Vagina (tissue), 2 donors: ENCODE results near the gene FBRSL1. TPM values are rescaled to one million over a fixed set of nuclear protein-coding genes. Genes with fewer than 3 reads are reported as not detected.

Source experiments
- DNase-seq, 2 donors: peaks; one replicate each; pipeline ENCODE4 v3.0.0-alpha.2; 2017; ENCODE audit errors: extremely low spot score in 2 of 2
- H3K27ac ChIP-seq: fragments of 200-600 bp; sonication (generic); one replicate; pipeline ENCODE4 v1.5.1; 2019
- H3K27me3 ChIP-seq: fragments of 200-600 bp; sonication (generic); one replicate; pipeline ENCODE4 v1.5.1; 2019
- H3K36me3 ChIP-seq, 2 donors: fragments of 200-600 bp; sonication (generic); one replicate each; pipeline ENCODE4 v1.5.1; 2017 to 2019
- H3K4me1 ChIP-seq: fragments of 200-600 bp; sonication (generic); one replicate; pipeline ENCODE4 v1.5.1; 2019
- H3K4me3 ChIP-seq, 2 donors: fragments of 200-600 bp; sonication (generic); 1 replicate in 1 of 2; 2 replicates in 1 of 2; pipeline ENCODE4 v1.5.1; 2016 to 2019
- H3K9me3 ChIP-seq: fragments of 200-600 bp; sonication (generic); one replicate; pipeline ENCODE4 v1.5.1; 2019
- CTCF ChIP-seq, 3 experiments: fragments of 450-650 bp in 2 of 3; fragments of 200-600 bp in 1 of 3; sonication (generic) in 1 of 3; IDR thresholded peaks; one replicate each; pipeline ENCODE4 v1.5.1; 2017 to 2019; ENCODE audit warnings: antibody characterized with exemption in 3 of 3, mild to moderate bottlenecking in 2 of 3, moderate library complexity in 2 of 3
- POLR2A ChIP-seq, 2 donors: fragments of 450-650 bp; IDR thresholded peaks; one replicate each; pipeline ENCODE4 v1.6.1; 2017; ENCODE audit warnings: antibody characterized with exemption in 2 of 2, mild to moderate bottlenecking in 2 of 2, moderate library complexity in 2 of 2
- POLR2AphosphoS5 ChIP-seq, 2 donors: sonication (generic); formaldehyde crosslinking; IDR thresholded peaks; one replicate each; pipeline ENCODE4 v1.9.0; 2017; ENCODE audit warnings: antibody characterized with exemption in 2 of 2, mild to moderate bottlenecking in 2 of 2, low read depth in 1 of 2; ENCODE audit not compliant: insufficient read depth in 1 of 2
- intact Hi-C: fragments of 100-400 bp; cut with DNase I; formaldehyde crosslinking; loops from one replicate; pipeline ENCODE4 v1.15.1; 2023
- total RNA-seq: library from RNA; depleted of rRNA; stranded (reverse); fragments of >200 nt; gene quantifications from one replicate; pipeline ENCODE4 v1.2.3, GENCODE V29; 2016

Gene FBRSL1
- total RNA-seq, 1 donor from 2014 or later: 11.0 TPM

GRCh38 chr12:132555686-132556085 is 65.7 kb downstream of the FBRSL1 start:
- no peak overlapping the region for H3K27ac ChIP-seq
- DNase-seq: no peak
- intact Hi-C loops: no loop called here
- H3K27me3 ChIP-seq: no peaks in the 10 kb centered on the region
- peaks cover 12% of the 10 kb centered on the region for H3K4me1 ChIP-seq
- no peak for TF ChIP-seq POLR2AphosphoS5 (IDR thresholded peaks at IDR 0.05; ENCODE audit: insufficient read depth in 1 of 2, low read depth in 1 of 2)
- no peak for TF ChIP-seq POLR2A (IDR thresholded peaks at IDR 0.05)
- no peak for TF ChIP-seq CTCF (IDR thresholded peaks at IDR 0.05)
- no peaks in the 10 kb centered on the region for H3K9me3 ChIP-seq
- H3K4me3 ChIP-seq: no peak overlapping the region
- no peaks in the 10 kb centered on the region for H3K36me3 ChIP-seq

- no peak for DNase-seq
- no peaks in the 10 kb centered on the region for H3K27me3 ChIP-seq
- H3K4me3 ChIP-seq: no peak overlapping the region
- H3K36me3 ChIP-seq: no peaks in the 10 kb centered on the region
- no peaks in the 10 kb centered on the region for H3K9me3 ChIP-seq
- intact Hi-C loops: no loop called here
- H3K4me1 ChIP-seq: peaks cover 17% of the 10 kb centered on the region
- no peak for TF ChIP-seq POLR2AphosphoS5 (IDR thresholded peaks at IDR 0.05; ENCODE audit: insufficient read depth in 1 of 2, low read depth in 1 of 2)
- TF ChIP-seq POLR2A (IDR thresholded peaks at IDR 0.05): no peak
- no peak for TF ChIP-seq CTCF (IDR thresholded peaks at IDR 0.05)
- H3K27ac ChIP-seq: no peak overlapping the region
Observed at GRCh38 chr12:132556216-132556615, 66.3 kb downstream of the FBRSL1 start.

GRCh38 chr12:132556801-132557200 is 66.8 kb downstream of the FBRSL1 start:
- no peaks in the 10 kb centered on the region for H3K9me3 ChIP-seq
- H3K4me3 ChIP-seq: no peak overlapping the region
- intact Hi-C loops: no loop called here
- peaks cover 23% of the 10 kb centered on the region for H3K4me1 ChIP-seq
- no peak overlapping the region for H3K27ac ChIP-seq
- H3K36me3 ChIP-seq: no peaks in the 10 kb centered on the region
- no peak for DNase-seq
- no peaks in the 10 kb centered on the region for H3K27me3 ChIP-seq
- TF ChIP-seq POLR2A (IDR thresholded peaks at IDR 0.05) (no peak), CTCF (IDR thresholded peaks at IDR 0.05) (no peak), POLR2AphosphoS5 (IDR thresholded peaks at IDR 0.05; ENCODE audit: insufficient read depth in 1 of 2, low read depth in 1 of 2) (no peak)

- H3K27ac ChIP-seq: no peak overlapping the region
- H3K27me3 ChIP-seq: no peaks in the 10 kb centered on the region
- intact Hi-C loops: no loop called here
Observed at GRCh38 chr12:132557291-132558015, 67.5 kb downstream of the FBRSL1 start.

More at GRCh38 chr12:132557291-132558015, 67.5 kb downstream of the FBRSL1 start:
- no peaks in the 10 kb centered on the region for H3K36me3 ChIP-seq
- H3K4me1 ChIP-seq: peaks cover 28% of the 10 kb centered on the region
- no peak overlapping the region for H3K4me3 ChIP-seq
- TF ChIP-seq POLR2A (IDR thresholded peaks at IDR 0.05): no peak
- no peak for TF ChIP-seq POLR2AphosphoS5 (IDR thresholded peaks at IDR 0.05; ENCODE audit: insufficient read depth in 1 of 2, low read depth in 1 of 2)
- TF ChIP-seq CTCF (IDR thresholded peaks at IDR 0.05): no peak
- no peaks in the 10 kb centered on the region for H3K9me3 ChIP-seq
- no peak for DNase-seq
